Measurements from ENCODE around the gene GPA33. TPM values are rescaled to one million over a fixed set of nuclear protein-coding genes. Genes with fewer than 3 reads are reported as not detected.

The GPA33 gene
- total RNA-seq, 4 donors from 2014 or later = not detected

DNA sequence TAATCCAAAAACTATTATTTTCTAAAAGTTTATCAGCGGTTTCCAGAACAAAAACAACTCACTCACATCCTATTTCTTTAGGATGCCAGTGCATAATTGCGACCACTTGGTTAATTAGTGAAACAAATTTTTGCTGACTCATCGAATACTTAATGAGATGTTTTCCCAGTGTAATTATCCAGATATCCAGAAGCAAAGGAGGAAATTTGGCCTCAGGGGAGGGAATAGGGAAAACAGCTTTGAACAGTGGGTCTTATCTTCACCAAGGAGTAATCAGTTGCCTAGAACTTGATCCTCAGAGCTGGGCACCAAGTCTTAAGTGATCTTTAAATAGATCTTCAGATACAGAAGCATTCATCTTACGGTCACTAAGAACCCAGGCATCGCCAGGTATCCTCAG lies 28.0 kb upstream of the GPA33 start:
- Histone ChIP-seq H3K4me1 (peaks cover 0 to 10% (median 3%) of the 10 kb centered on the region in 4 donors), H3K27ac (no peak overlapping the region), H3K36me3 (no peaks in the 10 kb centered on the region), H3K4me3 (no peak overlapping the region), H3K9me3 (no peaks in the 10 kb centered on the region), H3K27me3 (peaks cover 0 to 17% of the 10 kb centered on the region in 2 donors)
- TF ChIP-seq EP300 (IDR thresholded peaks at IDR 0.05) = no peak
- TF ChIP-seq POLR2A (IDR thresholded peaks at IDR 0.05) = no peak
- TF ChIP-seq CTCF (IDR thresholded peaks at IDR 0.05) = no peak
- DNase-seq (ENCODE audit: low spot score in 2 of 2) = no peak
- 88 to 91% methylated on average over 5 of the region's 5 CpGs for WGBS, 2 donors

GRCh38 chr1:167117225-167117624 lies 27.0 kb upstream of the GPA33 start:
- H3K4me1 ChIP-seq = peaks cover 0 to 10% (median 3%) of the 10 kb centered on the region in 4 donors
- peaks cover 0 to 17% of the 10 kb centered on the region in 2 donors for H3K27me3 ChIP-seq
- H3K27ac ChIP-seq = no peak overlapping the region
- no peaks in the 10 kb centered on the region for H3K36me3 ChIP-seq
- 97 to 99% methylated on average over 8 to 9 of the region's 9 CpGs for WGBS, 2 donors
- no peak overlapping the region for H3K4me3 ChIP-seq
- DNase-seq (ENCODE audit: low spot score in 2 of 2) = no peak
- TF ChIP-seq EP300 (IDR thresholded peaks at IDR 0.05) (no peak), CTCF (IDR thresholded peaks at IDR 0.05) (no peak), POLR2A (IDR thresholded peaks at IDR 0.05) (no peak)
- H3K9me3 ChIP-seq = no peaks in the 10 kb centered on the region

DNA sequence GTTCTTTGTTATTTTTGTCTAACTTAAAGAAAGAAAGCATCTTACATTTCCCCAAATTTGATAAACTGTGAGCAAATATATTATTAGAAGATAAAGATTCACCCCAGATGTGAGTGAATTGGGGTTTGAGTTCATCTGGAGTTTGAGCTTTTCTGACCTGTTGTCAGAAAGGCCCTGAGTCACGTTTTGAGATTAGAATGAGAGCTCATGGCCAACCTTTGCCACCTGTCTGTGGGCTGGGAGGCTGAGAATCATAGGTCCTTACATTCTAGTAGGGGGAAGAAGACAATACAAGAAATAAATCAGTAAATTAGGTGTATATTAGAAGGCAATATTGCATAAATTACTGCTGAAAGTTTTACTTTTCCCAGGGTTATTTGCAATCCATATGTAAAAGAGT lies 26.0 kb upstream of the GPA33 start:
- peaks cover 0 to 3% (median under 1%) of the 10 kb centered on the region in 4 donors for H3K4me1 ChIP-seq
- no peak for DNase-seq (ENCODE audit: low spot score in 2 of 2)
- H3K27ac ChIP-seq = no peak overlapping the region
- no peak for TF ChIP-seq CTCF (IDR thresholded peaks at IDR 0.05)
- no peak for TF ChIP-seq POLR2A (IDR thresholded peaks at IDR 0.05)
- TF ChIP-seq EP300 (IDR thresholded peaks at IDR 0.05) = no peak
- no peaks in the 10 kb centered on the region for H3K36me3 ChIP-seq
- H3K9me3 ChIP-seq = no peaks in the 10 kb centered on the region
- H3K27me3 ChIP-seq = peaks cover 0 to 10% of the 10 kb centered on the region in 2 donors
- H3K4me3 ChIP-seq = no peak overlapping the region
- WGBS, 2 donors = 43 to 44% methylated on average over 1 of the region's 1 CpG

GRCh38 chr1:167115655-167116054 lies 25.5 kb upstream of the GPA33 start:
- WGBS, 2 donors = 23 to 29% methylated on average over 5 of the region's 5 CpGs
- Histone ChIP-seq H3K36me3 (no peaks in the 10 kb centered on the region), H3K27me3 (peaks cover 0 to 7% of the 10 kb centered on the region in 2 donors), H3K4me1 (no peaks in the 10 kb centered on the region), H3K27ac (no peak overlapping the region), H3K9me3 (peaks cover 0 to 4% (median 0%) of the 10 kb centered on the region in 4 donors), H3K4me3 (no peak overlapping the region)
- no peak for DNase-seq (ENCODE audit: low spot score in 2 of 2)
- TF ChIP-seq POLR2A (IDR thresholded peaks at IDR 0.05) = no peak
- TF ChIP-seq EP300 (IDR thresholded peaks at IDR 0.05) = no peak
- TF ChIP-seq CTCF (IDR thresholded peaks at IDR 0.05) = no peak

DNA sequence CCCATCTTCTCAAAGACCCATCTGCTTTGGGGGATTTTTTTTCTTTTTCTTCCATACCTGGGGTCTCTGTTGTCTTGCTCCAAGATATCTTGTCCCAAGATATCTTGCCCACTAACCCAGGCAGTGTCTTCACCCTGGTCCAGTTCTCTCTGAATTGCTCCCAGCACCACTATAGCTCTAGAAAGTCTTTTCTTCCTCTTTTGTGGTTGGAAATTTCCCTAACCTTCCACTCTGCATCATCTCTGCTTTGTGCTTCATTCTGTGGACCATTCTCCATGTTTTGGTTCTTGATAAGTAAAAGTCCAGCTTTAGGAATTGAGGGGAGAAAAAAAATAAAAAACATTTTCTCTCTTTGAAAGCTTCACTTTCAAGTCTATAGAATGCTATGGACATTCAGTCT lies 24.5 kb upstream of the GPA33 start:
- no peak overlapping the region for H3K4me3 ChIP-seq
- DNase-seq (ENCODE audit: low spot score in 2 of 2) = no peak
- no peak overlapping the region for H3K27ac ChIP-seq
- H3K27me3 ChIP-seq = peaks cover 0 to 3% of the 10 kb centered on the region in 2 donors
- H3K36me3 ChIP-seq = no peaks in the 10 kb centered on the region
- TF ChIP-seq CTCF (IDR thresholded peaks at IDR 0.05) (no peak), POLR2A (IDR thresholded peaks at IDR 0.05) (no peak), EP300 (IDR thresholded peaks at IDR 0.05) (no peak)
- no peaks in the 10 kb centered on the region for H3K4me1 ChIP-seq
- peaks cover 0 to 12% (median 0%) of the 10 kb centered on the region in 4 donors for H3K9me3 ChIP-seq
